Psoas muscle (tissue), 8 donors: ENCODE results near the gene LMNTD1. TPM values are rescaled to one million over a fixed set of nuclear protein-coding genes. Genes with fewer than 3 reads are reported as not detected.
A peak's percentile ranks its signal among the peaks of the same experiment; 100 is the strongest.

Source experiments
- ATAC-seq, 4 donors: fragments of 200-7000 bp; cut with Tn5 transposase; one replicate each; pipeline ENCODE4 v1.9.1; 2020; ENCODE audit warnings: moderate library complexity in 3 of 4, mild to moderate bottlenecking in 2 of 4
- DNase-seq, 2 donors: peaks; one replicate each; pipeline ENCODE4 v3.0.0-alpha.2; 2020
- H3K27ac ChIP-seq: fragments of 200-600 bp; one replicate; pipeline ENCODE4 v1.8.0; 2022
- H3K27me3 ChIP-seq, 3 donors: fragments of 200-600 bp in 1 of 3; one replicate each; pipeline versions ENCODE4 v1.6.1 to v1.8.0; 2013 to 2022; ENCODE audit warnings: low read length in 2 of 3, mild to moderate bottlenecking in 2 of 3, moderate library complexity in 1 of 3; ENCODE audit not compliant: insufficient read depth in 3 of 3
- H3K36me3 ChIP-seq, 2 donors: fragments of 200-600 bp in 1 of 2; one replicate each; pipeline versions ENCODE4 v1.6.1 to v1.8.0; 2013 to 2022; ENCODE audit warnings: low read depth in 1 of 2, mild to moderate bottlenecking in 1 of 2, moderate library complexity in 1 of 2; ENCODE audit not compliant: insufficient read depth in 1 of 2
- H3K4me1 ChIP-seq: fragments of 200-600 bp; one replicate; pipeline ENCODE4 v1.8.0; 2022
- H3K4me3 ChIP-seq: fragments of 200-600 bp; one replicate; pipeline ENCODE4 v1.8.0; 2022; ENCODE audit warnings: mild to moderate bottlenecking
- H3K9me3 ChIP-seq: fragments of 200-600 bp; one replicate; pipeline ENCODE4 v1.8.0; 2022
- CTCF ChIP-seq: fragments of 200-600 bp; IDR thresholded peaks from one replicate; pipeline ENCODE4 v1.8.0; 2022; ENCODE audit warnings: antibody characterized with exemption
- WGBS, 3 donors: extraction: QIAGEN DNeasy Blood & Tissue Kit; methylation state at CpG; one replicate each; pipeline versions ENCODE4 v1.1.6 to v1.1.7; 2013; 5-methylcytosine and 5-hydroxymethylcytosine counted together
- intact Hi-C, 2 donors: fragments of 100-400 bp; cut with DNase I; formaldehyde crosslinking; loops; one replicate each; pipeline versions ENCODE4 v1.11.0 to v1.14.2; 2022
- polyA plus RNA-seq, 3 donors: library from polyadenylated mRNA; stranded (reverse); fragments of 200-250 nt; gene quantifications; one replicate each; pipeline ENCODE4 v1.2.3, GENCODE V29; 2013
- total RNA-seq, 4 donors: library from RNA; stranded (reverse); fragmentation: NEBNext Ultra II Directional in 2 of 4; extraction: Animal tissue kit (Norgen Biotek cat#: 25700) in 2 of 4; gene quantifications; one replicate each; pipeline versions ENCODE4 v1.2.1 to v1.2.4, GENCODE V29; 2021 to 2023
- donor health status: healthy with polysubstance abuse.
- donor health status: DM: no; HTN: no; CAD: no; lungs with moderate emphysema.
- donor health status: Bipolar disorder and iron deficiency.
- donor health status: healthy.
- donor health status: DM: yes; HTN: yes; CAD: no.
- donor health status: DM: no; HTN: no; CAD: no.
- donor health status: DM: no; HTN: no; CAD: no.
- donor health status: DM: yes; HTN: yes; CAD: no.

The LMNTD1 gene
- total and polyA plus RNA-seq, 7 donors: not detected

- Histone ChIP-seq H3K27ac (no peak overlapping the region), H3K4me1 (no peaks in the 10 kb centered on the region), H3K4me3 (no peak overlapping the region), H3K9me3 (no peaks in the 10 kb centered on the region), H3K27me3 (no peaks in the 10 kb centered on the region), H3K36me3 (no peaks in the 10 kb centered on the region)
- WGBS, 3 donors: 79 to 85% (median 85%) methylated on average over 3 of the region's 3 CpGs
- no peak for TF ChIP-seq CTCF
- ATAC-seq (no peak), DNase-seq (no peak)
- intact Hi-C loops: no loop called here
Observed at GRCh38 chr12:25447046-25447445, 106.0 kb downstream of the LMNTD1 start.

- TF ChIP-seq CTCF: no peak
- Histone ChIP-seq H3K9me3 (no peaks in the 10 kb centered on the region), H3K27me3 (no peaks in the 10 kb centered on the region), H3K36me3 (no peaks in the 10 kb centered on the region), H3K4me3 (no peak overlapping the region), H3K4me1 (no peaks in the 10 kb centered on the region), H3K27ac (no peak overlapping the region)
- 74 to 86% (median 80%) methylated on average over 1 of the region's 1 CpG for WGBS, 3 donors
- DNase-seq: no peak
- no peak for ATAC-seq
- intact Hi-C loops: loop anchor here in 1 of 2 donors (10.0 kb wide), 1 partner anchor 956 kb away; no protein-coding TSS in a partner anchor
Observed at GRCh38 chr12:25438638-25439037, 114.4 kb downstream of the LMNTD1 start.

GRCh38 chr12:25436206-25437030, 116.7 kb downstream of the LMNTD1 start:
- DNase-seq (peak in 1 of 2 donors; percentile 45), ATAC-seq (peak in 3 of 4 donors; percentile 49 to 90 (median 74))
- no peak overlapping the region for H3K27ac ChIP-seq
- WGBS, 3 donors: 31 to 49% (median 34%) methylated on average over 9 of the region's 9 CpGs
- H3K36me3 ChIP-seq: no peaks in the 10 kb centered on the region
- H3K4me3 ChIP-seq: peak overlapping the region; percentile 62
- H3K27me3 ChIP-seq: no peaks in the 10 kb centered on the region
- peak; percentile 79 for TF ChIP-seq CTCF
- intact Hi-C loops: loop anchor here (2.0 to 10.0 kb wide), 2 partner anchors 592 to 958 kb away; no protein-coding TSS in a partner anchor
- H3K9me3 ChIP-seq: no peaks in the 10 kb centered on the region
- H3K4me1 ChIP-seq: no peaks in the 10 kb centered on the region

- DNase-seq: no peak
- H3K27me3 ChIP-seq: no peaks in the 10 kb centered on the region
- H3K9me3 ChIP-seq: no peaks in the 10 kb centered on the region
- WGBS, 3 donors: 80 to 91% (median 90%) methylated on average over 3 of the region's 3 CpGs
- no peaks in the 10 kb centered on the region for H3K36me3 ChIP-seq
- H3K4me3 ChIP-seq: no peak overlapping the region
- H3K27ac ChIP-seq: no peak overlapping the region
- no peak for ATAC-seq
- TF ChIP-seq CTCF: no peak
- intact Hi-C loops: loop anchor here in 1 of 2 donors (10.0 kb wide), 1 partner anchor 959 kb away; no protein-coding TSS in a partner anchor
- no peaks in the 10 kb centered on the region for H3K4me1 ChIP-seq
Observed at GRCh38 chr12:25435431-25435830, 117.7 kb downstream of the LMNTD1 start.
